K562 (cell line): ENCODE measurements around the gene LRRC75A. TPM values are rescaled to one million over a fixed set of nuclear protein-coding genes. Genes with fewer than 3 reads are reported as not detected.

ENCODE experiments used
- ATF7 ChIP-seq: fragments of 450-650 bp; IDR thresholded peaks from 2 replicates; pipeline ENCODE4 v1.7.1; 2014; ENCODE audit warnings: mild to moderate bottlenecking, moderate library complexity
- BCL6 ChIP-seq: fragments of 250-450 bp; sonication (Bioruptor Pico); IDR thresholded peaks from 2 replicates; pipeline ENCODE4 v1.4.0; 2020
- CHCHD3 ChIP-seq: fragments of 250-450 bp; sonication (Bioruptor Pico); IDR thresholded peaks from 2 replicates; pipeline ENCODE4 v2.1.2; 2022; ENCODE audit warnings: mild to moderate bottlenecking
- ETV5 ChIP-seq: sonication (generic); formaldehyde crosslinking; IDR thresholded peaks from 2 replicates; pipeline ENCODE4 v1.4.0; 2020; ENCODE audit warnings: low read depth, mild to moderate bottlenecking, missing genetic modification reagents
- HLTF ChIP-seq: fragments of 450-650 bp; IDR thresholded peaks from 2 replicates; pipeline ENCODE4 v1.6.1; 2016
- HNRNPK ChIP-seq: fragments of 200-400 bp; formaldehyde crosslinking; IDR thresholded peaks from one replicate; pipeline ENCODE4 v1.6.1; 2018; ENCODE audit warnings: mild to moderate bottlenecking, low read depth, low read length; ENCODE audit not compliant: poor library complexity, severe bottlenecking
- JUND ChIP-seq, 2 experiments: IDR thresholded peaks; 2 replicates in 1 of 2; 3 replicates in 1 of 2; pipeline ENCODE4 v1.6.1; 2011; ENCODE audit warnings: borderline replicate concordance in 2 of 2, low read depth in 2 of 2, low read length in 2 of 2, improper control_type of control experiment in 1 of 2, missing biosample characterization in 1 of 2, missing genetic modification characterization in 1 of 2, missing genetic modification reagents in 1 of 2
- POLR2H ChIP-seq: IDR thresholded peaks from 2 replicates; pipeline ENCODE4 v1.6.1; 2016; ENCODE audit warnings: missing genetic modification characterization, low read depth, mild to moderate bottlenecking, control low read depth, missing compliant biosample characterization, moderate library complexity
- PYGO2 ChIP-seq: fragments of 450-650 bp; IDR thresholded peaks from 2 replicates; pipeline ENCODE4 v1.6.1; 2016; ENCODE audit warnings: mild to moderate bottlenecking, missing genetic modification characterization, moderate library complexity, missing compliant biosample characterization
- SAP30 ChIP-seq: fragments of 200-600 bp; sonication (generic); IDR thresholded peaks from 2 replicates; pipeline ENCODE4 v1.6.1; 2012; ENCODE audit warnings: borderline replicate concordance, low read depth, mild to moderate bottlenecking, moderate library complexity, low read length, control low read depth, inconsistent platforms; ENCODE audit not compliant: insufficient read depth, poor library complexity, severe bottlenecking
- SMARCC2 ChIP-seq: fragments of 450-650 bp; IDR thresholded peaks from 2 replicates; pipeline ENCODE4 v1.6.1; 2017; ENCODE audit warnings: antibody characterized with exemption, moderate library complexity, mild to moderate bottlenecking, low read depth
- SREBF1 ChIP-seq: fragments of 150-350 bp; IDR thresholded peaks from 2 replicates; pipeline ENCODE4 v1.6.1; 2014; ENCODE audit warnings: antibody characterized with exemption, low read depth, low read length, borderline replicate concordance
- SRF ChIP-seq, 2 experiments: fragments of 250-450, 450-650 bp in 1 of 2; sonication (Bioruptor Pico) in 1 of 2; sonication (generic) in 1 of 2; formaldehyde crosslinking; IDR thresholded peaks; 2 replicates each; pipeline versions ENCODE4 v1.5.0 to v1.5.1; 2020 to 2022; ENCODE audit warnings: mild to moderate bottlenecking in 1 of 2, missing genetic modification reagents in 1 of 2
- TAL1 ChIP-seq: fragments of 450-650 bp; IDR thresholded peaks from 2 replicates; pipeline ENCODE4 v1.6.1; 2016; ENCODE audit warnings: mild to moderate bottlenecking
- TCF3 ChIP-seq: sonication (generic); formaldehyde crosslinking; IDR thresholded peaks from 2 replicates; pipeline ENCODE4 v1.4.0; 2020; ENCODE audit warnings: mild to moderate bottlenecking, missing genetic modification reagents
- ZNF143 ChIP-seq: sonication (generic); formaldehyde crosslinking; IDR thresholded peaks from 2 replicates; pipeline ENCODE4 v1.9.0; 2022; ENCODE audit warnings: mild to moderate bottlenecking, missing genetic modification reagents
- ZNF696 ChIP-seq: fragments of 250-450 bp; sonication (Bioruptor Pico); conservative IDR thresholded peaks from 2 replicates; pipeline ENCODE4 v1.4.0; 2020; ENCODE audit warnings: mild to moderate bottlenecking, moderate library complexity
- polyA plus RNA-seq, 8 experiments: library from polyadenylated mRNA; depleted of rRNA in 4 of 8; stranded (reverse) in 5 of 8; unstranded in 3 of 8; fragments of >200 nt; fragmentation: Nextera tagmentation in 2 of 8; fragmentation: Illumina TruSeq in 1 of 8; extraction: Ambion mirVana in 2 of 8; extraction: Trizol in 1 of 8; gene quantifications; 2 replicates each; pipeline versions ENCODE4 v1.2.1 to v1.2.3, GENCODE V29; 2011 to 2014; ENCODE audit warnings: inconsistent platforms in 1 of 8, missing spikeins in 1 of 8
- total RNA-seq, 7 experiments: library from RNA; depleted of rRNA in 6 of 7; stranded (reverse); fragments of >200 nt in 6 of 7; fragmentation: Illumina TruSeq in 2 of 7; extraction: Trizol in 2 of 7; gene quantifications; 2 replicates each; pipeline versions ENCODE4 v1.2.1 to v1.2.3, GENCODE V29; 2011 to 2021; ENCODE audit warnings: low replicate concordance in 1 of 7
- TF ChIP-seq, protein P1 (sequence below): sonication (generic); formaldehyde crosslinking; IDR thresholded peaks from 2 replicates; pipeline ENCODE4 v1.8.0; 2022; ENCODE audit warnings: mild to moderate bottlenecking, missing genetic modification reagents, borderline replicate concordance
- TF ChIP-seq, protein P2 (sequence below), 2 experiments: fragments of 200-800 bp in 1 of 2; sonication (Bioruptor generic) in 1 of 2; sonication (generic) in 1 of 2; formaldehyde crosslinking in 1 of 2; IDR thresholded peaks in 1 of 2; conservative IDR thresholded peaks in 1 of 2; 2 replicates each; pipeline versions ENCODE4 v1.5.0 to v1.6.1; 2016 to 2020; ENCODE audit warnings: missing compliant biosample characterization in 1 of 2, missing genetic modification characterization in 1 of 2, missing genetic modification reagents in 1 of 2
- TF ChIP-seq, protein P3 (sequence below): fragments of 450-650 bp; formaldehyde crosslinking; IDR thresholded peaks from 2 replicates; pipeline ENCODE4 v1.4.0; 2020; ENCODE audit warnings: mild to moderate bottlenecking, mixed read lengths

LRRC75A gene
- total and polyA plus RNA-seq, 9 of the 15 experiments (the other 6 are each of a cell fraction or from before 2014, with no cell fraction given): 0.04 to 0.34 (median 0.08) TPM; not detected in 5

DNA sequence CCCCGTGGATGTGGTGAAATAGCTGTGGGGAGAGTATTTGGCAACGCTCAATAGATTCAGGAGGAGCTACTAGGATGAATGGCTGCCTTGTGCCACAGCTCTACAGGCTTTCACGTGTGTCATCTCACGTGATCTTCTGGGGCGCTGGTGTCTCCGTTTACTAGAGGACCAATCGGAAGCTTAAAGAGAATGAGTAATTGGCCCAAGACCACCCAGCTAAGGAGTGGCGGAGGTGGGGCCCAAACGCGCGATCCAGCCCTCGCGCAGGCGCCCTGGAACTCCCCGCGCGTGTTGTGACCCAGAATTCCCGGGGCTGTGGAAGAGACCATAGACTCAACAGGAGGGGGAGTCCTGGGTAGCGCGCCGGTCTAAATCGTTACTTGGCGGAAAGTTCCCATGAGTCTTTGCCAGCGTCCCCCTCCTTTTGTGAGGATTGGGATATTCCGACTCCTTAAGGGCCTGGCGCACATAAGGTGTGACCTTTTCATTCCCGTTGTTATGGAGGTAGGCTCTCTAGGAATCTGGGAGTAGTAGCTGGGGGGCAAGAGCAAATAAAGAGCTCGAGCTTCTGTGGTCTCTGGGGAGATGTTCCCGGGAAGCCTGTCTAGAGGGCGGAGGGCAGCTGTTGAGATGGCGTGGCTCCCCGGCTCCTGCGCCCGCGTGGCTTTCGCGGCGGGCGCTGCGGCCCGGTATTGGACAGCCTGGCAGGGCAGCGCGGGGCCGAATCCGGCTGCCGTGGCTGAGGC, 53.3 kb downstream of the LRRC75A start (continued):
- TF ChIP-seq BCL6 (CRISPR knock-in tag): no peak
- no peak for TF ChIP-seq ZNF696 (CRISPR knock-in tag)
- TF ChIP-seq, protein P1, sequence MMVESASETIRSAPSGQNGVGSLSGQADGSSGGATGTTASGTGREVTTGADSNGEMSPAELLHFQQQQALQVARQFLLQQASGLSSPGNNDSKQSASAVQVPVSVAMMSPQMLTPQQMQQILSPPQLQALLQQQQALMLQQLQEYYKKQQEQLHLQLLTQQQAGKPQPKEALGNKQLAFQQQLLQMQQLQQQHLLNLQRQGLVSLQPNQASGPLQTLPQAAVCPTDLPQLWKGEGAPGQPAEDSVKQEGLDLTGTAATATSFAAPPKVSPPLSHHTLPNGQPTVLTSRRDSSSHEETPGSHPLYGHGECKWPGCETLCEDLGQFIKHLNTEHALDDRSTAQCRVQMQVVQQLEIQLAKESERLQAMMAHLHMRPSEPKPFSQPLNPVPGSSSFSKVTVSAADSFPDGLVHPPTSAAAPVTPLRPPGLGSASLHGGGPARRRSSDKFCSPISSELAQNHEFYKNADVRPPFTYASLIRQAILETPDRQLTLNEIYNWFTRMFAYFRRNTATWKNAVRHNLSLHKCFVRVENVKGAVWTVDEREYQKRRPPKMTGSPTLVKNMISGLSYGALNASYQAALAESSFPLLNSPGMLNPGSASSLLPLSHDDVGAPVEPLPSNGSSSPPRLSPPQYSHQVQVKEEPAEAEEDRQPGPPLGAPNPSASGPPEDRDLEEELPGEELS: no peak
- TF ChIP-seq SAP30: peak; percentile 44
- TF ChIP-seq POLR2H (tag): peak; percentile 96
- TF ChIP-seq SREBF1: 0 out of 2 replicates have a peak, but pooled peaks have one; percentile 87
- peak; percentile 81; the same call in 1 of the 2 replicates for TF ChIP-seq CHCHD3 (CRISPR knock-in tag)
- TF ChIP-seq ETV5 (CRISPR knock-in tag): no peak
- no peak for TF ChIP-seq TAL1
- TF ChIP-seq PYGO2: no peak
- no peak for TF ChIP-seq HLTF
- TF ChIP-seq, protein P2, sequence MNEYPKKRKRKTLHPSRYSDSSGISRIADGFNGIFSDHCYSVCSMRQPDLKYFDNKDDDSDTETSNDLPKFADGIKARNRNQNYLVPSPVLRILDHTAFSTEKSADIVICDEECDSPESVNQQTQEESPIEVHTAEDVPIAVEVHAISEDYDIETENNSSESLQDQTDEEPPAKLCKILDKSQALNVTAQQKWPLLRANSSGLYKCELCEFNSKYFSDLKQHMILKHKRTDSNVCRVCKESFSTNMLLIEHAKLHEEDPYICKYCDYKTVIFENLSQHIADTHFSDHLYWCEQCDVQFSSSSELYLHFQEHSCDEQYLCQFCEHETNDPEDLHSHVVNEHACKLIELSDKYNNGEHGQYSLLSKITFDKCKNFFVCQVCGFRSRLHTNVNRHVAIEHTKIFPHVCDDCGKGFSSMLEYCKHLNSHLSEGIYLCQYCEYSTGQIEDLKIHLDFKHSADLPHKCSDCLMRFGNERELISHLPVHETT (CRISPR knock-in tag; conservative IDR thresholded peaks at IDR 0.05 in 1 of 2, IDR thresholded peaks at IDR 0.05 in 1 of 2): peak in 1 of 2 experiments; percentile 70; a peak in 1 of 4 replicates
- 0 out of 2 replicates have a peak, but pooled peaks have one; percentile 15 for TF ChIP-seq TCF3
- TF ChIP-seq ZNF143 (CRISPR knock-in tag): peak; percentile 86
- TF ChIP-seq JUND (IDR thresholded peaks at IDR 0.05; ENCODE audit: borderline replicate concordance, low read depth, low read length): peak; percentile 97
- no peak; the same call in 2 of the 3 replicates for TF ChIP-seq JUND (tag; IDR thresholded peaks at IDR 0.05; ENCODE audit: borderline replicate concordance, low read depth, low read length)
- no peak; a peak in 1 of 4 replicates for TF ChIP-seq SRF (CRISPR knock-in tag; IDR thresholded peaks at IDR 0.05)
- TF ChIP-seq, protein P3, sequence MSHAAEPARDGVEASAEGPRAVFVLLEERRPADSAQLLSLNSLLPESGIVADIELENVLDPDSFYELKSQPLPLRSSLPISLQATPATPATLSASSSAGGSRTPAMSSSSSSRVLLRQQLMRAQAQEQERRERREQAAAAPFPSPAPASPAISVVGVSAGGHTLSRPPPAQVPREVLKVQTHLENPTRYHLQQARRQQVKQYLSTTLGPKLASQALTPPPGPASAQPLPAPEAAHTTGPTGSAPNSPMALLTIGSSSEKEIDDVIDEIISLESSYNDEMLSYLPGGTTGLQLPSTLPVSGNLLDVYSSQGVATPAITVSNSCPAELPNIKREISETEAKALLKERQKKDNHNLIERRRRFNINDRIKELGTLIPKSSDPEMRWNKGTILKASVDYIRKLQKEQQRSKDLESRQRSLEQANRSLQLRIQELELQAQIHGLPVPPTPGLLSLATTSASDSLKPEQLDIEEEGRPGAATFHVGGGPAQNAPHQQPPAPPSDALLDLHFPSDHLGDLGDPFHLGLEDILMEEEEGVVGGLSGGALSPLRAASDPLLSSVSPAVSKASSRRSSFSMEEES (CRISPR knock-in tag): peak; percentile 95
- TF ChIP-seq SMARCC2: no peak
- peak; percentile 99 for TF ChIP-seq ATF7
- TF ChIP-seq HNRNPK: no peak
